Upper lobe of left lung (tissue), 4 donors: ENCODE data around the gene P2RY6.

Experiments
- CTCF ChIP-seq, 6 experiments: fragments of 450-650 bp in 4 of 6; fragments of 200-600 bp in 2 of 6; sonication (generic) in 2 of 6; IDR thresholded peaks; one replicate each; pipeline ENCODE4 v1.5.1; 2016 to 2019; ENCODE audit warnings: antibody characterized with exemption in 6 of 6
- POLR2A ChIP-seq, 4 donors: fragments of 450-650 bp; IDR thresholded peaks; one replicate each; pipeline ENCODE4 v1.5.1; 2016 to 2017; ENCODE audit warnings: antibody characterized with exemption in 4 of 4, mild to moderate bottlenecking in 2 of 4

- TF ChIP-seq CTCF (IDR thresholded peaks at IDR 0.05) (no peak), POLR2A (IDR thresholded peaks at IDR 0.05) (no peak)
Measured at GRCh38 chr11:73342633-73343032, 70.5 kb downstream of the P2RY6 start.
